Erythroblast (primary cell): Measurements from ENCODE around the gene TRPM7.
"Not testable (repeated sequence)": the region's sequence is repeated elsewhere in the genome, so short reads cannot be mapped to it uniquely, and the experiment has no call there.

Experiments
- DNase-seq, 2 experiments: peaks; one replicate each; lab custom pipeline; 2025; lab: John Stamatoyannopoulos, UW
- GATA1 ChIP-seq: IDR thresholded peaks from 2 replicates; pipeline ENCODE4 v1.6.1; 2011; ENCODE audit warnings: low read depth, mild to moderate bottlenecking, control low read depth, low read length, moderate library complexity
- POLR2A ChIP-seq: IDR thresholded peaks from 2 replicates; pipeline ENCODE4 v1.6.1; 2011; ENCODE audit warnings: mild to moderate bottlenecking, low read length

The TRPM7 gene

GRCh38 chr15:50633653-50634052 is 52.9 kb downstream of the TRPM7 start:
- TF ChIP-seq POLR2A (no peak), GATA1 (no peak)
- DNase-seq: no peak

GRCh38 chr15:50628421-50628820 is 58.2 kb downstream of the TRPM7 start:
- no peak for TF ChIP-seq POLR2A
- no peak for TF ChIP-seq GATA1
- peak in 1 of 2 experiments; percentile 28 for DNase-seq

GRCh38 chr15:50627351-50628055 is 59.1 kb downstream of the TRPM7 start:
- TF ChIP-seq POLR2A (no peak), GATA1 (no peak)
- DNase-seq: peak; percentile 13 to 26

GRCh38 chr15:50624616-50625168 is 61.9 kb downstream of the TRPM7 start:
- TF ChIP-seq POLR2A (no peak), GATA1 (no peak)
- no peak for DNase-seq

- DNase-seq: peak; percentile 31 to 32
Measured at GRCh38 chr15:50622361-50622943, 64.1 kb downstream of the TRPM7 start.

GRCh38 chr15:50616960-50617359 is 69.6 kb downstream of the TRPM7 start:
- DNase-seq: not testable (repeated sequence)

- not testable (repeated sequence) for DNase-seq
Measured at GRCh38 chr15:50616554-50616953, 70.0 kb downstream of the TRPM7 start.

- no peak for DNase-seq
- TF ChIP-seq POLR2A (no peak), GATA1 (no peak)
Measured at GRCh38 chr15:50613600-50613999, 73.0 kb downstream of the TRPM7 start.

GRCh38 chr15:50607129-50607528 is 79.5 kb downstream of the TRPM7 start:
- no peak for DNase-seq
- TF ChIP-seq GATA1: no peak
- no peak for TF ChIP-seq POLR2A

- TF ChIP-seq POLR2A (no peak), GATA1 (no peak)
- DNase-seq: no peak
Measured at GRCh38 chr15:50605462-50605861, 81.1 kb downstream of the TRPM7 start.

- not testable (repeated sequence) for DNase-seq
Measured at GRCh38 chr15:50602028-50602427, 84.6 kb downstream of the TRPM7 start.

GRCh38 chr15:50594311-50594710 is 92.3 kb downstream of the TRPM7 start:
- TF ChIP-seq GATA1 (no peak), POLR2A (peak; percentile 13)
- DNase-seq: peak; percentile 85 to 93

GRCh38 chr15:50593761-50594160 is 92.8 kb downstream of the TRPM7 start:
- TF ChIP-seq POLR2A (no peak), GATA1 (no peak)
- peak; percentile 52 to 74 for DNase-seq

- TF ChIP-seq GATA1 (no peak), POLR2A (no peak)
- no peak for DNase-seq
Measured at GRCh38 chr15:50590288-50590687, 96.3 kb downstream of the TRPM7 start.

- no peak for DNase-seq
- no peak for TF ChIP-seq GATA1
- TF ChIP-seq POLR2A: no peak
Measured at GRCh38 chr15:50577492-50577891, 109.1 kb downstream of the TRPM7 start.
